CD4-positive, alpha-beta memory T cell (primary cell): Measurements from ENCODE around the gene KIAA0825. TPM values are rescaled to one million over a fixed set of nuclear protein-coding genes. Genes with fewer than 3 reads are reported as not detected.

Source experiments
- CTCF ChIA-PET: fragments of 350-600 bp; sonication (Branson Sonifier 250); formaldehyde crosslinking; loops from one replicate; lab custom pipeline; 2021; ENCODE audit warnings: inconsistent platforms; ENCODE audit not compliant: partially characterized antibody; lab: Charles Lee
- POLR2A ChIA-PET: fragments of 350-600 bp; sonication (Branson Sonifier 250); formaldehyde crosslinking; loops from one replicate; lab custom pipeline; 2021; ENCODE audit not compliant: partially characterized antibody; lab: Charles Lee
- DNase-seq, 5 donors: peaks; one replicate each; pipeline versions ENCODE4 v3.0.0 to v3.0.0-alpha.2; 2020 to 2022; ENCODE audit warnings: mixed read lengths in 1 of 5
- H3K27ac ChIP-seq: one replicate; pipeline ENCODE4 v1.7.0; 2013; ENCODE audit warnings: low read depth, low read length
- H3K27me3 ChIP-seq: 2 replicates; pipeline ENCODE4 v1.7.0; 2013; ENCODE audit warnings: mild to moderate bottlenecking, low read length, moderate library complexity; ENCODE audit not compliant: insufficient read depth
- H3K36me3 ChIP-seq: 2 replicates; pipeline ENCODE4 v1.7.0; 2013; ENCODE audit warnings: mild to moderate bottlenecking, low read length, moderate library complexity; ENCODE audit not compliant: insufficient read depth
- H3K4me1 ChIP-seq: 2 replicates; pipeline ENCODE4 v1.7.0; 2013; ENCODE audit warnings: mild to moderate bottlenecking, low read length, moderate library complexity; ENCODE audit not compliant: insufficient read depth
- H3K4me3 ChIP-seq, 2 donors: one replicate each; pipeline ENCODE4 v1.7.0; 2013; ENCODE audit warnings: low read length in 2 of 2, mild to moderate bottlenecking in 1 of 2
- H3K9me3 ChIP-seq, 2 donors: one replicate each; pipeline ENCODE4 v1.7.0; 2013; ENCODE audit warnings: low read length in 2 of 2, control low read depth in 1 of 2; ENCODE audit not compliant: control insufficient read depth in 1 of 2
- H3K27ac Mint-ChIP-seq, 7 donors: one replicate each; pipeline ENCODE4 v1.8.0; 2020 to 2021; ENCODE audit warnings: mixed read lengths in 7 of 7, mild to moderate bottlenecking in 6 of 7, inconsistent platforms in 3 of 7, moderate library complexity in 3 of 7
- H3K27me3 Mint-ChIP-seq, 2 donors: one replicate each; pipeline ENCODE4 v1.8.0; 2020 to 2021; ENCODE audit warnings: mixed read lengths in 2 of 2
- H3K36me3 Mint-ChIP-seq, 2 donors: one replicate each; pipeline ENCODE4 v1.8.0; 2020 to 2021; ENCODE audit warnings: mixed read lengths in 2 of 2, inconsistent platforms in 1 of 2, mild to moderate bottlenecking in 1 of 2
- H3K4me1 Mint-ChIP-seq, 4 donors: one replicate each; pipeline ENCODE4 v1.8.0; 2020 to 2021; ENCODE audit warnings: mixed read lengths in 4 of 4, mild to moderate bottlenecking in 1 of 4
- H3K4me3 Mint-ChIP-seq, 8 donors: one replicate each; pipeline ENCODE4 v1.8.0; 2020 to 2021; ENCODE audit warnings: mixed read lengths in 8 of 8, mild to moderate bottlenecking in 7 of 8, moderate library complexity in 6 of 8, inconsistent platforms in 3 of 8
- H3K9me3 Mint-ChIP-seq, 8 donors: one replicate each; pipeline ENCODE4 v1.8.0; 2020 to 2021; ENCODE audit warnings: mixed read lengths in 8 of 8, mild to moderate bottlenecking in 5 of 8, inconsistent platforms in 3 of 8, moderate library complexity in 1 of 8
- intact Hi-C: fragments of 100-400 bp; cut with micrococcal nuclease; formaldehyde crosslinking; loops from one replicate; pipeline ENCODE4 v1.15.1; 2023
- polyA plus RNA-seq, 2 donors: library from polyadenylated mRNA; unstranded; fragments of 300-500 nt; fragmentation: Illumina TruSeq; gene quantifications; one replicate each; pipeline ENCODE4 v1.2.3, GENCODE V29; 2021
- total RNA-seq, 2 experiments: library from RNA; stranded (reverse); gene quantifications; one replicate each; pipeline ENCODE4 v1.2.3, GENCODE V29; 2021

Gene KIAA0825
- total and polyA plus RNA-seq, 4 experiments from 2014 or later: 1.5 to 2.2 (median 2.1) TPM

DNA sequence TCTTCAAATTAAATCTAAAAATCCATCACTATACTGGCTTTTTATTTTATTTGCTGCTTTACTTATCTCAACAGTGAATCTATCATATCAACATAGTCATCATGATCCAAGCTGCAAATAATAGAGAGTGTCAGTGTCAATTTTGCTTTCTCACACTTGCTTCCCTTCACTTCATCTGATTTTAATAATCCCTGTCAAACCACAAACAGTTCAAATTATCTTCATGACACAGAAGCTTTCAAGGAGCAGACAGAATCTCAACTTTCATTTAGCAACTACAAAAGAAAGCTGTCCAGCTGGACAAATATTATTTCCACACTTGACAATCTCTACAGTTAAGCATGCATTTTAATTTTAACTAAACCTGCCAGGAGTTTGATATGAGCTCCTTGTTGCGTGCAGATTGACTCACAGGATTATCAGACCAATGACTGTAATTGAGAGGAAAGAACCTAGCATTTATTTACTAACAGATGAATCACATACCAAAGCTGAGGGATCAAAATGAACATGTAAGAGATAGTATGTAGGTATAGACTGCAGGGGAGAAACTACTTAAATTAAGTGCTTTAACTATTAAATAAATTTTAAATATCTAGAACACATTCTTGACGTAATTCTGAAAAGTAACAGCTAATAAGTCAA is 56.0 kb downstream of the KIAA0825 start:
- intact Hi-C loops: no loop called here
- POLR2A ChIA-PET: no interaction called here
- no peak overlapping the region for H3K27ac Mint-ChIP-seq
- H3K4me3 ChIP-seq: no peak overlapping the region
- DNase-seq: no peak
- no peaks in the 10 kb centered on the region for H3K36me3 Mint-ChIP-seq
- H3K9me3 ChIP-seq: no peaks in the 10 kb centered on the region
- H3K9me3 Mint-ChIP-seq: no peaks in the 10 kb centered on the region
- H3K36me3 ChIP-seq: no peaks in the 10 kb centered on the region
- CTCF ChIA-PET: interaction anchor here (0.7 kb wide), 1 partner anchor 12 kb away, joined by 4 read pairs; no protein-coding TSS in a partner anchor
- no peaks in the 10 kb centered on the region for H3K27me3 Mint-ChIP-seq
- no peak overlapping the region for H3K27ac ChIP-seq
- no peaks in the 10 kb centered on the region for H3K4me1 ChIP-seq
- H3K4me3 Mint-ChIP-seq: no peak overlapping the region
- H3K4me1 Mint-ChIP-seq: peaks cover 0 to 7% (median under 1%) of the 10 kb centered on the region in 4 donors
- H3K27me3 ChIP-seq: no peaks in the 10 kb centered on the region

DNA sequence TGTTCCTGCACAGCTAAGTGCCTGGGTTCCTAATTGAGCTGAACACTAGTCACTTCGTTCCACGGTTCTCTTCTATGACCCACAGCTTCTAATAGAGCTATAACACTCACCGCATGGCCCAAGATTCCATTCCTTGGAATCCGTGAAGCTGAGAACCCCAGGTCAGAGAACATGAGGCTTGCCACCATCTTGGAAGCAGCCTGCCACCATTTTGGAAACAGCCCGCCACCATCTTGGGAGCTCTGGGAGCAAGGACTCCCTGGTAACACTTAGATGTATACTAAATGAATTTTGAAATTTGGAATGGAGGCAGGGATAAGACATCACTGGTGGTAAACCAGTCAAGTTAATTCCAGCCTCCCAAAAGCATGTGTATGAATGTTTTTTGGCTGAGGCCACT is 60.4 kb downstream of the KIAA0825 start:
- Histone ChIP-seq H3K4me1 (no peaks in the 10 kb centered on the region), H3K27ac (no peak overlapping the region), H3K9me3 (no peaks in the 10 kb centered on the region), H3K27me3 (no peaks in the 10 kb centered on the region), H3K36me3 (no peaks in the 10 kb centered on the region), H3K4me3 (no peak overlapping the region)
- H3K4me3 Mint-ChIP-seq: no peak overlapping the region
- peaks cover 0 to 5% (median 0%) of the 10 kb centered on the region in 8 donors for H3K9me3 Mint-ChIP-seq
- DNase-seq: no peak
- H3K27ac Mint-ChIP-seq: peak overlapping the region in 1 of 7 donors; percentile 4
- CTCF ChIA-PET: no interaction called here
- H3K4me1 Mint-ChIP-seq: peaks cover 0 to 9% (median 1%) of the 10 kb centered on the region in 4 donors
- intact Hi-C loops: no loop called here
- H3K36me3 Mint-ChIP-seq: no peaks in the 10 kb centered on the region
- H3K27me3 Mint-ChIP-seq: no peaks in the 10 kb centered on the region
- POLR2A ChIA-PET: no interaction called here

DNA sequence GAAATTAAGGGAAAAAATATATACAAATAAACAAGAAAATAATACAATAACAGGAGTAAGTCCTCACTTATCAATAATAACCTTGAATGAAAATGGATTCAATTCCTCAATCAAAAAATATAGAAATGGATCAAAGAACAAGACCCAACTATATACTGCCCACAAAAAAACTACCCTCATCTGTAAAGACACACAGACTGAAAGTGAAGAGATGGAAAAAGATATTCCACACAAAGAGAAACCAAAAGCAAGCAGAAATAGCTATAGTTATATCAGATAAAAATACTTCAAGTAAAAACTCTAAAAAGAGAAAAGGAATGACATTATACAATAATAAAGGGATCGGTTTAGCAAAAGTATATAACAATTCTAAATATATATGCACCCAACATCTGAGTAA is 66.5 kb downstream of the KIAA0825 start:
- ChIA-PET CTCF (no interaction called here), POLR2A (no interaction called here)
- Histone ChIP-seq H3K9me3 (no peaks in the 10 kb centered on the region), H3K4me1 (no peaks in the 10 kb centered on the region), H3K36me3 (no peaks in the 10 kb centered on the region), H3K4me3 (no peak overlapping the region), H3K27me3 (no peaks in the 10 kb centered on the region), H3K27ac (no peak overlapping the region)
- H3K27ac Mint-ChIP-seq: peak overlapping the region in 1 of 7 donors; percentile 22
- no peaks in the 10 kb centered on the region for H3K27me3 Mint-ChIP-seq
- peaks cover 0 to 9% (median 7%) of the 10 kb centered on the region in 4 donors for H3K4me1 Mint-ChIP-seq
- intact Hi-C loops: no loop called here
- H3K36me3 Mint-ChIP-seq: peaks cover 5 to 8% of the 10 kb centered on the region in 2 donors
- H3K9me3 Mint-ChIP-seq: peaks cover 0 to 41% (median 12%) of the 10 kb centered on the region in 8 donors
- no peak overlapping the region for H3K4me3 Mint-ChIP-seq
- no peak for DNase-seq

DNA sequence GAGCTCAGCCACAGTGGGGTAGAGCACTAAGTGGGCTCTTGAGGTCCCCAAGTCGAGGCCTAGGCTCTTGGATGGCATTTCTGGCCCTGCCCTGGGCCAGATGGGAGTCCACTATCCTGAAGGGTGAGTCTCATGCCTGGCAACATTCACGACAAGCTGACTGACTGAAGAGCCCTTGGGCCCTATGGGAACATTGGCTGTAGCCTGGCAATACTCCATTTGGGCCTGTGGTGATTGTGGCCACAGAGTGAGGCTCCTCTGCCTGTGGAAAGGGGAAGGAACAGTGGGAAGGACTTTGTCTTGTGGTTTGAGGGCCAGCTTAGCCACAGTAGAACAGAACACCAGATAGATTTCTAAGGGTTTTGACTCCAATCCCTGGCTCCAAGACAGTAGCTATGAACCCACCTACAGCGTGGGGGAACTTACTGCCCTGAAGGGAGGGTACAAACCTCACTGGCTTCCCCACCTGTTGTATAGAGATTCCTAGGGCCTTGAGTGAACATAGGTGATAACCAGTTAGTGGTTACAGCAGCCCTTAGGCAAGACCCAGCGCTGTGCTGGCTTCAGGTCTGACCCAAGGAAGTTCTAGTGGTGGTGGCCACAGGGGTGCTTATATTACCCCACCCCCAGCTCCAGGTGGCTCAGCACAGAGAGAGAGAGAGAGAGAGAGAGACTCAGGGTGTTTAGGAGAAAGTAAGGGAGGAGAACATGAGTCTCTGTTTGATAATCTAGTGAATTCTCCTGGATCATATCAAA is 72.4 kb downstream of the KIAA0825 start:
- POLR2A ChIA-PET: no interaction called here
- Histone ChIP-seq H3K36me3 (no peaks in the 10 kb centered on the region), H3K4me3 (no peak overlapping the region), H3K9me3 (no peaks in the 10 kb centered on the region), H3K27ac (no peak overlapping the region), H3K4me1 (no peaks in the 10 kb centered on the region), H3K27me3 (no peaks in the 10 kb centered on the region)
- no peak for DNase-seq
- H3K27me3 Mint-ChIP-seq: no peaks in the 10 kb centered on the region
- H3K36me3 Mint-ChIP-seq: peaks cover 10 to 21% of the 10 kb centered on the region in 2 donors
- peaks cover 0 to 38% (median 18%) of the 10 kb centered on the region in 8 donors for H3K9me3 Mint-ChIP-seq
- no peak overlapping the region for H3K27ac Mint-ChIP-seq
- intact Hi-C loops: no loop called here
- H3K4me3 Mint-ChIP-seq: no peak overlapping the region
- CTCF ChIA-PET: interaction anchor here (1.0 to 1.5 kb wide), 2 partner anchors 16 to 22 kb away, joined by 3 to 5 read pairs; no protein-coding TSS in a partner anchor
- H3K4me1 Mint-ChIP-seq: peaks cover 6 to 15% (median 7%) of the 10 kb centered on the region in 4 donors

DNA sequence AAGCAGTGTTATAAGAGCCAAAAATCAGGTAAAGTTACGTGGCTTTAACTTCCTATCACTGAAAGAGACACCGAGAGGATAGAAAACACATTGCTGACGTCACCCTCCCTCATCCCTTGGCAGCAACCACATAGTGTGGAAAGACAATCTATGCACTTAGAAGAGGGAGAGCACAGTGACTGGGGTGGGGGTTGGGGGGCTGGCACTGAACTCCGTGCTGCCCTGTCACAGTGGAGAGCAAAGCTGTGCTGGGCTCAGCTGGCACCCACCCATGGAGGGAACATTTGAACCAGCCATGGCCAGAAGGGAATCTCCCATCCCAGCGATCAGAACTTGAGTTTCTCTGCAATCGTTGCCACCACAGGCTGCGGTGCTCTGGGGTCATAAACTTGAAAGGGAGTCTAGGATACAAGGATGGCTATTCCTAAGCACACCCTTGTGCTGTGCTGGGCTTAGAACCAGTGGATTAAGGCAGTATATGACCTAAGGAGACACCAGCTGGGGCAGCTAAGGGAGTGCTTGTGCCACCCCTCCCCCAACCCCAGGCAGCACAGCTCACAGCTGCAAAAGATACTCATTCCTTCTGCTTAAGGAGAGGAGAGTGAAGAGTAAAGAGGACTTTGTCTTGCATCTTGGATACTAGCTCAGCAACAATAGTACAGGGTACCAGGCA is 73.4 kb downstream of the KIAA0825 start:
- H3K27ac Mint-ChIP-seq: no peak overlapping the region
- no peaks in the 10 kb centered on the region for H3K9me3 ChIP-seq
- ChIA-PET POLR2A (no interaction called here), CTCF (interaction anchor here (0.9 to 1.5 kb wide), 3 partner anchors 15 to 21 kb away, joined by 3 to 5 read pairs (median 4); no protein-coding TSS in a partner anchor)
- H3K36me3 Mint-ChIP-seq: peaks cover 7 to 25% of the 10 kb centered on the region in 2 donors
- H3K27me3 ChIP-seq: no peaks in the 10 kb centered on the region
- no peak overlapping the region for H3K27ac ChIP-seq
- peaks cover 6 to 15% (median 7%) of the 10 kb centered on the region in 4 donors for H3K4me1 Mint-ChIP-seq
- no peaks in the 10 kb centered on the region for H3K36me3 ChIP-seq
- H3K4me3 ChIP-seq: no peak overlapping the region
- H3K27me3 Mint-ChIP-seq: no peaks in the 10 kb centered on the region
- no peak overlapping the region for H3K4me3 Mint-ChIP-seq
- no peak for DNase-seq
- peaks cover 0 to 38% (median 17%) of the 10 kb centered on the region in 8 donors for H3K9me3 Mint-ChIP-seq
- H3K4me1 ChIP-seq: no peaks in the 10 kb centered on the region
- intact Hi-C loops: no loop called here

DNA sequence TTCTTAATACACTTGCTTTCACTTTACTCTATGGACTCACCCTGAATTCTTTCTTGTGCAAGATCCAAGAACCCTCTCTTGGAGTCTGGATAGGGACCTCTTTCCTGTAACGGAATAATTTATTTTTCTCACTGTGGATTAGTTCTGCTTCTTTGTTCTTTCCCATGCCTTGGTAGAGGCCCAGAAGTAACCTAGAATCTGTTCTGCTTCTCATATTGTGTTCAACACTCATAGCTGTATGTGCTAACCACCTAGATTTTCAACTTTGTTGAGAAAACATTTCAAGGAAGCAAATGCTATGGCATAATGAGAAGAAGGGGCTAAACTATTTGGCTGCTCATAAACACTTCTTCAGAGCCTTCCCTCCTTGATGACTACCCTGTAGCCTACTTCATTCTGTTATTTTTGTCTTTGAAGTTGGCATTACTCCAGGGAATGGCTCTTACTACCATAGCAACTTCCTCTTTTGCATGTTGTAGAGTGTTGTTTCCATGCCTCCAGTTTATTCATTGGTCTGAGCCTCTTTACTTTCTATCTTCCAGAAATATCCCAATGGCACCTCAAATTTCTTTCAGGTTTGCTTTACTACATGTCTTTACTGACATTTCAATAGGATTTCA is 74.3 kb downstream of the KIAA0825 start:
- intact Hi-C loops: no loop called here

More for the DNA sequence above, 74.3 kb downstream of the KIAA0825 start:
- no peaks in the 10 kb centered on the region for H3K27me3 Mint-ChIP-seq
- POLR2A ChIA-PET: no interaction called here
- CTCF ChIA-PET: no interaction called here
- H3K27me3 ChIP-seq: no peaks in the 10 kb centered on the region
- H3K27ac ChIP-seq: no peak overlapping the region
- peaks cover 5 to 23% of the 10 kb centered on the region in 2 donors for H3K36me3 Mint-ChIP-seq
- H3K4me3 ChIP-seq: no peak overlapping the region
- H3K4me1 Mint-ChIP-seq: peaks cover 6 to 15% (median 7%) of the 10 kb centered on the region in 4 donors
- no peaks in the 10 kb centered on the region for H3K36me3 ChIP-seq
- peaks cover 0 to 29% (median 12%) of the 10 kb centered on the region in 8 donors for H3K9me3 Mint-ChIP-seq
- no peaks in the 10 kb centered on the region for H3K9me3 ChIP-seq
- no peaks in the 10 kb centered on the region for H3K4me1 ChIP-seq
- H3K4me3 Mint-ChIP-seq: no peak overlapping the region
- no peak for DNase-seq
- H3K27ac Mint-ChIP-seq: no peak overlapping the region
